ENCODE results near the gene TMEM8B. TPM values are rescaled to one million over a fixed set of nuclear protein-coding genes. Genes with fewer than 3 reads are reported as not detected.
A peak's percentile ranks its signal among the peaks of the same experiment; 100 is the strongest.

The TMEM8B gene
- total RNA-seq, 1 donor from 2014 or later: 9.0 TPM

DNA sequence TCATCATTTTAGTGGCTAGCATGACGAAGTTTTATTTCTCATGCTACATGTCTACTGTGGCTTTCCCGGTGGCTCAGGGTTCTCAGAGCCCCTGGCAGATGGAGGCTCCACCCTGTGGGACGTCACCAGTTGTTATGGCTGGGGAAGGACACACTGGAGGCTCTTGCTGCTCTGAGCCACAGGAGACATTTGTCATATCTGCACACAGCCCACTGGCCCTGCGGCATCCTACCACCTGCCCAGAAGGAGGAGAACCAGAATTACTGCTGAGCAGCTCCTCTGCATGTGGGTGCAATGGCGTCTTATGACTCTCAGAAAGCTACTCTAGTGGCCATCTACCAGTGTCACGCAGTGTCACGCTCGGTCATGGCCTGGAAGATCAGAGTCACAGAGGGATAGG lies 34.6 kb downstream of the TMEM8B start:
- Mint-ChIP-seq H3K9me3 (ENCODE audit: unreplicated experiment) (no peaks in the 10 kb centered on the region), H3K27me3 (ENCODE audit: unreplicated experiment) (peaks cover 11% of the 10 kb centered on the region), H3K4me1 (ENCODE audit: unreplicated experiment) (peaks cover 33% of the 10 kb centered on the region), H3K36me3 (ENCODE audit: low read depth, unreplicated experiment) (no peaks in the 10 kb centered on the region), H3K27ac (ENCODE audit: unreplicated experiment) (no peak overlapping the region), H3K4me3 (ENCODE audit: unreplicated experiment) (no peak overlapping the region)
- no peak for DNase-seq (ENCODE audit: low spot score)
- no peak for TF ChIP-seq CTCF (IDR thresholded peaks at IDR 0.05; ENCODE audit: unreplicated experiment)

- no peak for TF ChIP-seq CTCF (IDR thresholded peaks at IDR 0.05; ENCODE audit: unreplicated experiment)
- Mint-ChIP-seq H3K27me3 (ENCODE audit: unreplicated experiment) (peaks cover 13% of the 10 kb centered on the region), H3K4me1 (ENCODE audit: unreplicated experiment) (peaks cover 23% of the 10 kb centered on the region), H3K27ac (ENCODE audit: unreplicated experiment) (peak overlapping the region; percentile 52), H3K4me3 (ENCODE audit: unreplicated experiment) (no peak overlapping the region), H3K9me3 (ENCODE audit: unreplicated experiment) (no peaks in the 10 kb centered on the region), H3K36me3 (ENCODE audit: low read depth, unreplicated experiment) (no peaks in the 10 kb centered on the region)
- no peak for DNase-seq (ENCODE audit: low spot score)
These were observed 35.7 kb downstream of the TMEM8B start for GRCh38 chr9:35864695-35865255.

DNA sequence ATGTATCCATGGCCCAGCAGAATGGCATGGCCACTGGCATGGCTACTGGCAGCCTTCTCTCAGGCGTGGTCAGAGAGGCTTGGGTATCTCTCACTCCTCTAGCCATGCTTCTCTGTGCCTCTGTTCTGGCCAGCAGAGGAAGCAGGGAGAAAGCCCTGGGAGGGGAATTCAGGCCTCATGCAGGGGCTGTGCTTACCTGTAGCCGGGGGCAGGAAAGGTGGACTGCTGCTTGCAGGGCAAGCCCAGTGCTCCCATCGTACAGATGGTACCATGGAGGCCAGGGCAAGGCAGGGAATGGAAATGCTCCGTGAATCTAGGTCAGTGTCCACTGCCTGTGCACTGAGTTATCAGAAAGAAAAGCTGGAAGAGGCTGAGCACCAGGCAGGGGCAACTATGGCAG lies 38.5 kb downstream of the TMEM8B start:
- Mint-ChIP-seq H3K27ac (ENCODE audit: unreplicated experiment) (no peak overlapping the region), H3K27me3 (ENCODE audit: unreplicated experiment) (peaks cover 9% of the 10 kb centered on the region), H3K9me3 (ENCODE audit: unreplicated experiment) (no peaks in the 10 kb centered on the region), H3K4me1 (ENCODE audit: unreplicated experiment) (peaks cover 20% of the 10 kb centered on the region), H3K36me3 (ENCODE audit: low read depth, unreplicated experiment) (no peaks in the 10 kb centered on the region), H3K4me3 (ENCODE audit: unreplicated experiment) (no peak overlapping the region)
- no peak for TF ChIP-seq CTCF (IDR thresholded peaks at IDR 0.05; ENCODE audit: unreplicated experiment)
- DNase-seq (ENCODE audit: low spot score): no peak

GRCh38 chr9:35868933-35869332 lies 39.9 kb downstream of the TMEM8B start:
- H3K27me3 Mint-ChIP-seq (ENCODE audit: unreplicated experiment): peaks cover 8% of the 10 kb centered on the region
- no peaks in the 10 kb centered on the region for H3K36me3 Mint-ChIP-seq (ENCODE audit: low read depth, unreplicated experiment)
- H3K9me3 Mint-ChIP-seq (ENCODE audit: unreplicated experiment): no peaks in the 10 kb centered on the region
- no peak for DNase-seq (ENCODE audit: low spot score)
- no peak for TF ChIP-seq CTCF (IDR thresholded peaks at IDR 0.05; ENCODE audit: unreplicated experiment)
- H3K27ac Mint-ChIP-seq (ENCODE audit: unreplicated experiment): no peak overlapping the region
- H3K4me3 Mint-ChIP-seq (ENCODE audit: unreplicated experiment): no peak overlapping the region
- H3K4me1 Mint-ChIP-seq (ENCODE audit: unreplicated experiment): peaks cover 19% of the 10 kb centered on the region

GRCh38 chr9:35869621-35870216 lies 40.7 kb downstream of the TMEM8B start:
- Mint-ChIP-seq H3K27ac (ENCODE audit: unreplicated experiment) (no peak overlapping the region), H3K4me3 (ENCODE audit: unreplicated experiment) (no peak overlapping the region), H3K4me1 (ENCODE audit: unreplicated experiment) (peaks cover 11% of the 10 kb centered on the region), H3K27me3 (ENCODE audit: unreplicated experiment) (peaks cover 8% of the 10 kb centered on the region), H3K9me3 (ENCODE audit: unreplicated experiment) (no peaks in the 10 kb centered on the region), H3K36me3 (ENCODE audit: low read depth, unreplicated experiment) (no peaks in the 10 kb centered on the region)
- TF ChIP-seq CTCF (IDR thresholded peaks at IDR 0.05; ENCODE audit: unreplicated experiment): no peak
- no peak for DNase-seq (ENCODE audit: low spot score)
